Activated CD8-positive, alpha-beta memory T cell treated with anti-CD3 and anti-CD28 coated beads, Interleukin-2, amount 50 U/mL, for 48 hours (primary cell): Measurements from ENCODE around the gene SNAI1.

Source experiments
- DNase-seq: peaks from one replicate; pipeline ENCODE4 v3.0.0-alpha.2; 2020

SNAI1 gene

DNA sequence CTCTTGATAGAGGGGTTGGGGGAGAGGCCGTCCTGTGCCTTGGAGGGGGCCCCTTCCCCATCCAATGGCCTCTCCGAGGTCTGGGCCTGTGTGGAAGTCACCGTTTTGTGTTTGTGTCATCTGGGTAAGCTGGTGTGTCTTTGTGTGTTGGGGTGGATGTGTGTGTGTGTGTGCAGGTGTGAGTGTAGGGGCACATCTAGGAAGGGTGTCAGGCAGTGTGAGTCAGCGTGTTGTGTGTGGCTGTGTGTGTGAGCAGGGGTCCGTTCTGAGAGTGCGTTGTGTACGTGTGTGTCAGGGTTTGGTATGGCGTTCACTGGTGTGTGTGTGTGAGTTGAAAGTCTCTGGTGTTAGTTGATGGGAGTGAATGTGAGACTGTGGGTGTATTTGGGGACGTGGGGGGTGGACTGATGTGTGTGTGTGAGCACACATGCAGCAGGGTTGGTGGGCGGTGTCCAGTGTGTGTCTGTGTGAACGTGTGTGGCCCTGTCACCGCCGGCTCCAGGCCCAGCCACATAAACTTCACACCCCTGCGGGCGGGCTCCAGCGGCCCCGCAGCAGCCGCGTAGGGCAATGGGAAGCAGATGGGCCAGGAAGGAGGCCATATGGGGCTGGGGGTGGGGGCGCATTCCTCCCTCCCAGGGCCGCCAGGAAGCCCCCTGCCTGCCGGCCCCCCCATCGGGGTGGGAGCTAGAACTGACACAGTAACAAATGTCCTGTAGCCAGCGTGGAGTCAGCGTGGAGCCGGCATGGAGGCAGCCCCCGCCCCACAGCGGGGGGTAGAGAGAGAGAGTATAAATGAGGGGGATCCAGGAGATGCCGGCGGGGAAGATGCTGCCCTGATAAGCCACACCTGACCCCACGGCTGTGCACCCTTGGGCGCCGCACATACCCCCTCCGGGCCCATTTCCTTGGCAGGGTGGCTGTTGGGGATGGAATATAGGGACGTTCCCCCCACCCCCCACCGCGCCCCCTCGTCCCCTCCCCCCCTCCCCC lies 32.1 kb downstream of the SNAI1 start:
- no peak for DNase-seq

- no peak for DNase-seq
These were observed 32.8 kb downstream of the SNAI1 start for GRCh38 chr20:50015636-50015992.

DNA sequence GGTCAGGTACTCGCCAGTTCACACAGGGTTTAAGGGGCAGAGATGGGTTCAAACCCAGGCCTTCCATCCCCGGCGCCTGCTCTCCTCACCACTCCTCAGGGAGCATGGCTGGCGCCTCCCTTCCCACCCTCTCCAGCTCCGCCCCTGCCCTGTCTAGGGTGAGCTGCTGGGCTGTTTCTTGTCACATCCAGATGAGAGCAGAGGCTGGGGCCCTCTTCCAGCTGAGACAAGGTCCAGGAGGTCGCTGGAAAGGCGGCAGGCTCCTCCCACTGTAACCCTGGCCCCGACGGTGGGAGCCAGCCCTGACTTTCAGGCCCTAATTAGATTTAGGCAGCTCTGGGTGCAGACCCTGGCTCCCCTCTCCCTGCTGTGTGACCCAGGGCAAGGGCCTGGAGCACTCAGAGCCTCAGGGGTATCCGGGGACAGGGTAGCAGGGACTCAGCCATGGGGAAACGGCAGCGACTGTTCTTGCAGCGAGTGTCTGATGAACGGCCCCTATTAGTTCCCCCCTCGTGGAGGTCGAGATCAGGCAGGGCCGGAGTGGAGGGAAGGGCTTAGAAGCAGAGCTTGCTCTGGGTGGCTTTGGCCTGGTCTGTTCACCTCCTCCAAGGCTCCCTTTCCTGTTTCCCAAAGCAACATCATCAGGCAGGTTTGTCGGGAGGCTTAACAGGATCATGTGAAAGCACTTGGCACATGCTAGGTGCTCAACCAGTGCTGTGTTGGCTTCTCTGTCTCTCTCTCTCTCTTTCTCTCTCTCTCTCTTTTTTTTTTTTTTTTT lies 33.4 kb downstream of the SNAI1 start:
- no peak for DNase-seq

DNA sequence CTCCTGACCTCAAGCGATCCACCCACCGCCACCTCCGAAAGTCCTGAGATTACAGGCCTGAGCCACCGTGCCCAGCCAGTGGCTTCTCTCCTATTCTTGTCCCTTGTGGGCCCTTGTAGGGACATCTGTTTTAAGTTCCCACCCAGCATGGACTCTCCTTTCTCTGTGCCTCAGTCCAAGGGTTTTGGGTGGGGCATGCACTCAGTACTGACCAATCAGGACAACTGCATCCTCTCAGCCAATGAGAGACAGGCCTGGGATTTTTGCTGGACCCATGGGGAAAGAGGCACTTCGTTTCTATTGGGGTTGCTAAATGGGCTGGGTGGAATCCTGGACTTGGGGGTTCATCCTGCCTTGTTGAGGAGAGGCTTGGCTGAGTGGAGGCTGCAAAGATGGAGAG lies 34.4 kb downstream of the SNAI1 start:
- DNase-seq, result no peak

DNA sequence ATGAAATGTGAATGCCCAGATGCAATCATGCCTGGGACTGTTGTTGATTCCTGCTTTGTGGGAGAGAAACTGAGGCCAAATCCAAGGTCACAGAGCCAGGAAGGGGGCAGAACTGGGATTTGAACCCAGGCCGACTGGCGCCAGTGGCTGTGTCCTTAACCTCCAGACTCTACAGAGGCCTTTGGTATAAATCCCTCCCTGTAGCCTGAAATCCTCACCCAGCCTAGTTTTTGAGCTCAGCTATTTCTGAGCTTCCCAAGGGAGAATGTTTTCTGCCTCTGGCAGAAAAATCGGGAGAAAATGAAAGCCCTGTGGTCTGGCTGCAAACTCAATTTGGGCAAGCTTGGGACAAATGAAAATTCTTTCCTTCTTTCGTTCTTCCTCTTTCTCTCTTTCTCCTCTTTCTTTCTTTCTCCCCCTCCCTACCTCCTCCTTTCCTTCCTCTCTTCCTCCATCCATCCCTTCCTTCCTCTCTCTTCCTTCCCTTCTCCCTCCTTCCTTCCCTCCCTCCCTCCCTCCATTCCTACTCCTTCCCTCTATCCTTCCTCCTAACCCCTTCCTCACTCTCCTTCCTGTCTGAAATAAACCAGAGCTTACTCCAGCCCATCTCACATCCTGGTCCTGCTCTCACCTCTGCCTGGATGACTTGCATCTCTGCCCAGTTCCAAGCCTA lies 34.9 kb downstream of the SNAI1 start:
- DNase-seq, result no peak

DNA sequence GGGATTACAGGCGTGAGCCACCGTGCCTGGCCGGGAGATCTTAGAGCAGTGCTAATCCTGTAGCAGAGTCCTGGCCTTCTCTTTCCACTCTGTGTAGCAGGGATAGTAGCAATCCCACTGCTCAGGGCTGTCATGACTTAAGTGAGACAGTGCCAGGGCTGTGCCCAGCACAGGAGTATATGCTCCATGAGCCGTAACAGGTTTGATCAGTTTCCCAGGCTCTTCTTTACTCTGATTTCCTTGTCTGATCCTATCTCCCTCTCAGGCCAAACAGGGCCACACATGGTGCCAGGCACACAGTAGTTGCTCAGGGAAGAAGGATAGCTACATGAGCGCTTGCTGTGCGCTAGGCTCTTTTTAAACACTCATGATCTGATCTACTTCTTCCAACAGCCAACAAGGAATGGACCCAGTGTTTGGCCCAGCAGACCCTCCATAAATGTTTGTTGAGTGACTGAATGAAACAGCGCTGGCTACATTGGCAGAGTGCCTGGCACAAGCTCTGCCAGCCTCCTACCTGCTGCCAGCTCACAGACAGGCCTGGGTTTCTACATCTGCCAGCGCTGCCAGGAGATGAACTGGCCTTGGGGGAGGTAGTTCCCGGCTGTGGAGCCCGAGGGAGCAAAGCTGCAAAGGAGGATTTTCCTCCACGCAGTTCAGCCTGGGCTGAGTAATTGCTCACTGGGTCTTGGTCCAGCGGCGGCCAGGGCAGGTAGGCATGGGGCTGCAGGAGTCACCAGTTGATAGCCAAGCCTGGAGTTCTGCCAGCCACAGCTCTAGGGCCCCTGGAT lies 36.9 kb downstream of the SNAI1 start:
- no peak for DNase-seq

DNA sequence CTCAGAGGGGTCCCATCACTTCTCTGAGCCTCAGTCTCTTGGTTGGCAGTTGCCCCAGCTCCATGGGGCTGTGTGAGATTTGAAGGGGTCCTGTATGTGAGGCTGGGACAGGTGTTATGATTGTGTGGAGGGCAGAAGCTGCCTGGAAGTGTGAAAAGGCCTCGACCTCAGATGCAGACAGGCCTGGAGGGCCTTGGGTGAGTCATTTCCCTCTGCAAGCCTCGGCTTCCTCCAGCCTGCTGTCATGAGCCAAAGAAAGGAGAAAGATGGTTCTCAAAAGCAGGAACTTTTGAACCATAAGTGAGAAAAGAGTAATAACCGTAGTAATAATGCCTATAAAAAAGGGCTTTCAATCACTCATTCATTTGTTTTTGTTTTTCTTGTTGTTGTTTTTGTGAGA lies 37.5 kb downstream of the SNAI1 start:
- no peak for DNase-seq

DNA sequence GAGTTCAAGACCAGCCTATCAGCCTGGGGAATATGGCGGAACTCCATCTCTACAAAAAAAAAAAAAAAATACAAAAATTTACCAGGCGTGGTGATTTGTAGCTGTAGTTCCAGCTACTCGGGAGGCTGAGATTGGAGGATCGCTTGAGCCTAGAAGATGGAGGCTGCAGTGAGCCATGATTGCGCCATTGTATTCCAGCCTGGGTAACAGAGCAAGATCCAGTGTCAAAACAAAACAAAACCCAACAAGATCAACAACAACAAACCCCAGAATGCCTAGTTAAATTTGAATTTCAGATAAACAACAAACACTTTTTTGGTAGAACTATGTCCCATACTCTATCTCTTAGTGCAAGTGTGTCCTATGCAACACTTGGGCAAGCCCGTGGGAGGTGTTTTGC lies 39.9 kb downstream of the SNAI1 start:
- no peak for DNase-seq

GRCh38 chr20:50023116-50023805 lies 40.5 kb downstream of the SNAI1 start:
- DNase-seq, result no peak

DNA sequence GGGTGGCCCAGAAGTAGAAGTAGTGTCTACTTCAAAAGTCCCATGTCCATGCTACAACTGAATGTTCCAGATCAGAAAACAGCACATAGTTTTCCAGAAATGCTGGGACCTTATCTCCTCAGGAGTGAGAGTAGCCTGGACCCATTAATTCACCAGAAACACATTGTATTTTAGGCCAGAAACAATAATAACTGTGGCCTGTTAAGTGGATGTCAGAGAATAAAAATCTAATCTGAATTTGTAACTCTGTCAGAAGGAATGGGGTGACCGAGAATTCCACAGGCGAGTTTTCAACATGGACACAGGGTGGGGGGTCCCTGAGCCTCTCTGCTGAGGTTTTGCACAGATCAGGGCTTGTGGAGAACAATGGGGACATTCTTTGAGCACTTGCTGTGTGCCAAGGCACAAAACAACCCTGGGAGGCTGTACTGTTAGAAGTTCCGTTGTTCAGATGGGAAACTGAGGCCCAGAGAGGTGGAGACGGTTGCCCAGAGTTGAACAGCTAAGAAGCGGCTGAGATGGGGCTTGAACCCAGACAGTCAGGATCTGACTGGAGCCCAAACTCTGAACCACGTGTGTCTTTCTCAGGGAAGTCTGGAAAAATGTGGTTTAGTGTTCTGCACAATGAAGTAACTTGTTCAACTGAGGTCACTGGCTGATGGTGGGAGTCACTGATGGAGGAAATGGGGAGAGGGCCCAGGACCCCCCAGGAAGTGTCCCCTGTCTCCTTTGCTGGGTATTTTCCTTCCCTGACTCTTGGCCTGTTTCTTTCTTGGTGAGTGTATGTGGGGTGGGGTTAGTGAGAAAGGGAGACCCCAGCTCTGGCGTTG lies 44.2 kb downstream of the SNAI1 start:
- no peak for DNase-seq

DNA sequence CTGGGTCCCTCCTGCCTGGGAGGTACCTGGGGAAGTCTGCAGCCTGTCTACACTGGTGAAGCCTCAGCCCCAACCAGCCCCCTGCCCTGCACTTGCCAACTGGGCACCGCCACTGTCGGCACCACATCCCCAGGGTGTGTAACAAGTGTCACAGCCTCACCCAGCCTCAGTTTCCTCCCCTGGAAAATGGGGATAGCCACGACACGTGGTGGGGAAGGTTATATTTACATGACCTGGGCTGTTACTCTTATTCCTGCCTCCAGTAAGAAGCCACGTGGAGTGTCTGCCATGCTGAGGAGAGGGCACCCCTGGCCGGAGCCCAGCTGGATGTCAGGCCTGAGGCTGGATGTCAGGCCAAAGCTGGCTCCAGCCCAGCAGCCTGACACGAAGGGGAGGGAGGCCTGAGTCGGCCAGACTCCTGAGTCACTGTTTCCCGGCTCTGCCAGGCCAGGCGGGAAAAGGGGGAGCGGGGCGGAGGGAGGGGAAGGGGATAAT lies 44.9 kb downstream of the SNAI1 start:
- DNase-seq, result no peak

GRCh38 chr20:50029083-50029696 lies 46.4 kb downstream of the SNAI1 start:
- DNase-seq, result no peak

- DNase-seq, result no peak
These were observed 47.1 kb downstream of the SNAI1 start for GRCh38 chr20:50029697-50030461.

- DNase-seq, result no peak
These were observed 50.3 kb downstream of the SNAI1 start for GRCh38 chr20:50032955-50033666.

GRCh38 chr20:50034567-50035180 lies 51.9 kb downstream of the SNAI1 start:
- no peak for DNase-seq

GRCh38 chr20:50036703-50037102 lies 53.9 kb downstream of the SNAI1 start:
- DNase-seq, result no peak

- DNase-seq, result no peak
These were observed 54.3 kb downstream of the SNAI1 start for GRCh38 chr20:50037123-50037522.

- DNase-seq, result no peak
These were observed 54.8 kb downstream of the SNAI1 start for GRCh38 chr20:50037575-50037974.
